Sigmoid colon (tissue), 4 donors: ENCODE results near the gene PPFIA2.

ENCODE experiments used
- EP300 ChIP-seq, 4 donors: sonication (generic); formaldehyde crosslinking; IDR thresholded peaks; one replicate each; pipeline ENCODE4 v1.6.1; 2017; ENCODE audit warnings: antibody characterized with exemption in 4 of 4
- POLR2A ChIP-seq, 2 donors: fragments of 450-650 bp; IDR thresholded peaks; one replicate each; pipeline ENCODE4 v1.6.1; 2016; ENCODE audit warnings: antibody characterized with exemption in 2 of 2, mild to moderate bottlenecking in 2 of 2, moderate library complexity in 2 of 2
- POLR2AphosphoS5 ChIP-seq, 4 donors: sonication (generic); formaldehyde crosslinking; IDR thresholded peaks; one replicate each; pipeline ENCODE4 v1.6.1; 2017; ENCODE audit warnings: antibody characterized with exemption in 4 of 4
- TF ChIP-seq, protein P1 (sequence below), 4 experiments: fragments of 450-650 bp in 3 of 4; fragments of 200-600 bp in 1 of 4; IDR thresholded peaks; one replicate each; pipeline ENCODE4 v1.5.1; 2016 to 2019; ENCODE audit warnings: antibody characterized with exemption in 4 of 4, mild to moderate bottlenecking in 3 of 4, moderate library complexity in 2 of 4

DNA sequence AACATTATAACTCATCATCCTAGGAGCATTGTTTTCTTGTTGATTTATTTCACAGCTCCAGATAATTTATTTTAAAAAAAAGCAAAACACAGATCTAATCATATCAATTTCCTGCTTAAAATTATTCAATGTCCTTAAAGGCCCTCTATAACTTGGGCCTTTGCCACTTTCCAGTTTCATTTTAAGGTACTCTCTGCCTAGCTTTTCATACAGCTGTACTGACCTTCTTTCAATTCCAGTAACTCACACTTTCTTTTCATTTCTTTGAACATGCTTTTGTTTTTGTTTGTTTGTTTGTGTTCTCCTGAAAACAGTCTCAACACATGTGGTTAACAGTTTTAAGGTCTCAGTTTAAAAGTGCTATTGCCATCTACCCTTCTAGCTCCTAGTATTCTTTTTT lies 399.4 kb downstream of the PPFIA2 start:
- TF ChIP-seq EP300 (IDR thresholded peaks at IDR 0.05): no peak
- TF ChIP-seq, protein P1, sequence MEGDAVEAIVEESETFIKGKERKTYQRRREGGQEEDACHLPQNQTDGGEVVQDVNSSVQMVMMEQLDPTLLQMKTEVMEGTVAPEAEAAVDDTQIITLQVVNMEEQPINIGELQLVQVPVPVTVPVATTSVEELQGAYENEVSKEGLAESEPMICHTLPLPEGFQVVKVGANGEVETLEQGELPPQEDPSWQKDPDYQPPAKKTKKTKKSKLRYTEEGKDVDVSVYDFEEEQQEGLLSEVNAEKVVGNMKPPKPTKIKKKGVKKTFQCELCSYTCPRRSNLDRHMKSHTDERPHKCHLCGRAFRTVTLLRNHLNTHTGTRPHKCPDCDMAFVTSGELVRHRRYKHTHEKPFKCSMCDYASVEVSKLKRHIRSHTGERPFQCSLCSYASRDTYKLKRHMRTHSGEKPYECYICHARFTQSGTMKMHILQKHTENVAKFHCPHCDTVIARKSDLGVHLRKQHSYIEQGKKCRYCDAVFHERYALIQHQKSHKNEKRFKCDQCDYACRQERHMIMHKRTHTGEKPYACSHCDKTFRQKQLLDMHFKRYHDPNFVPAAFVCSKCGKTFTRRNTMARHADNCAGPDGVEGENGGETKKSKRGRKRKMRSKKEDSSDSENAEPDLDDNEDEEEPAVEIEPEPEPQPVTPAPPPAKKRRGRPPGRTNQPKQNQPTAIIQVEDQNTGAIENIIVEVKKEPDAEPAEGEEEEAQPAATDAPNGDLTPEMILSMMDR (IDR thresholded peaks at IDR 0.05): no peak
- TF ChIP-seq POLR2AphosphoS5 (IDR thresholded peaks at IDR 0.05): no peak
- TF ChIP-seq POLR2A (IDR thresholded peaks at IDR 0.05): no peak
